ENCODE data around the gene ADRM1. TPM values are rescaled to one million over a fixed set of nuclear protein-coding genes. Genes with fewer than 3 reads are reported as not detected.

Gene ADRM1
- total and polyA plus RNA-seq, 2 of the 4 experiments (the other 2 are of a cell fraction) = 103 to 149 TPM

- no peak overlapping the region for H2BK15ac ChIP-seq (ENCODE audit: low read depth, low read length)
- 80% methylated on average over 1 of the region's 7 CpGs; no CpG with 5 or more reads in 1 of the 2 experiments for WGBS, 2 experiments (ENCODE audit: extremely low coverage in 2 of 2, insufficient read length in 1 of 2)
- no peak overlapping the region for H2AFZ ChIP-seq (replicated peaks; ENCODE audit: low read length, poor library complexity)
- H3K23ac ChIP-seq (ENCODE audit: low read depth, low read length) = no peak overlapping the region
- no peak overlapping the region for H3K27ac ChIP-seq (ENCODE audit: insufficient read depth, low read length)
- no peaks in the 10 kb centered on the region for H3K4me1 ChIP-seq (ENCODE audit: control insufficient read depth, insufficient read depth, low read length)
- H2BK5ac ChIP-seq (ENCODE audit: low read depth, low read length, poor library complexity, severe bottlenecking) = no peak overlapping the region
- H4K8ac ChIP-seq (ENCODE audit: low read depth in 2 of 2, low read length in 2 of 2) = no peak overlapping the region
- H4K91ac ChIP-seq (ENCODE audit: insufficient read depth, low read depth, low read length) = no peak overlapping the region
- H2AK5ac ChIP-seq (ENCODE audit: low read depth, low read length) = no peak overlapping the region
- ChIA-PET POLR2A (ENCODE audit: unreplicated experiment) (no interaction called here), CTCF (interaction anchor here (0.6 kb wide), 1 partner anchor 31 kb away, joined by 3 read pairs; no protein-coding TSS in a partner anchor)
- TF ChIP-seq MXI1 (IDR thresholded peaks at IDR 0.05; ENCODE audit: borderline replicate concordance, low read depth, low read length) (no peak), RFX5 (IDR thresholded peaks at IDR 0.05; ENCODE audit: low read depth, low read length) (no peak), SMC3 (IDR thresholded peaks at IDR 0.05; ENCODE audit: low read depth, low read length) (no peak), POLR2A (IDR thresholded peaks at IDR 0.05; ENCODE audit: low read depth, low read length) (no peak), ELK1 (IDR thresholded peaks at IDR 0.05; ENCODE audit: borderline replicate concordance, low read depth, low read length) (no peak), CEBPB (IDR thresholded peaks at IDR 0.05; ENCODE audit: low read depth, low read length) (no peak), BHLHE40 (IDR thresholded peaks at IDR 0.05; ENCODE audit: low read depth, low read length) (no peak), MAFK (IDR thresholded peaks at IDR 0.05; ENCODE audit: low read depth, low read length) (no peak), CTCF (conservative IDR thresholded peaks at IDR 0.05; ENCODE audit: low read depth, low read length) (no peak), USF2 (IDR thresholded peaks at IDR 0.05; ENCODE audit: low read depth, low read length) (no peak), RCOR1 (IDR thresholded peaks at IDR 0.05; ENCODE audit: insufficient replicate concordance, low read length) (no peak)
- peaks cover 17 to 20% of the 10 kb centered on the region in 2 experiments for H3K79me1 ChIP-seq (ENCODE audit: low read depth in 1 of 2, low read length in 2 of 2)
- H3K27me3 ChIP-seq (ENCODE audit: control insufficient read depth, insufficient read depth, low read length) = no peaks in the 10 kb centered on the region
- peaks cover 2% of the 10 kb centered on the region for H3K9me3 ChIP-seq (ENCODE audit: control insufficient read depth, insufficient read depth, low read length)
- dilution Hi-C loops (cut with HindIII; ENCODE audit: low sequenced_read_pairs, unreplicated experiment) = no loop called here
- H2AK9ac ChIP-seq (replicated peaks; ENCODE audit: low read depth, low read length, poor library complexity) = no peak overlapping the region
- H3K14ac ChIP-seq (replicated peaks; ENCODE audit: low read depth, low read length) = no peak overlapping the region
- DNase-seq = no peak
- H3K9ac ChIP-seq (ENCODE audit: low read depth, low read length) = no peak overlapping the region
- H2BK20ac ChIP-seq (ENCODE audit: low read depth, low read length) = no peak overlapping the region
- peaks cover 48% of the 10 kb centered on the region for H3K36me3 ChIP-seq (ENCODE audit: control insufficient read depth, insufficient read depth, low read length)
- no peak overlapping the region for H4K5ac ChIP-seq (ENCODE audit: low read depth, low read length)
- in situ Hi-C loops (cut with MboI; ENCODE audit: low sequenced_read_pairs) = no loop called here
- no peak overlapping the region for H2BK120ac ChIP-seq (ENCODE audit: low read depth, low read length)
- no peak overlapping the region for H3K4ac ChIP-seq (ENCODE audit: low read depth, low read length)
- H4K20me1 ChIP-seq (ENCODE audit: insufficient read depth, low read length) = peaks cover 9% of the 10 kb centered on the region
- H3K56ac ChIP-seq (ENCODE audit: extremely low read depth, insufficient read depth, low read length) = no peak overlapping the region
- H3K9me1 ChIP-seq (ENCODE audit: insufficient read depth, low read length) = no peaks in the 10 kb centered on the region
- no peak overlapping the region for H3K18ac ChIP-seq (ENCODE audit: low read depth, low read length)
- no TSS peak for BruUV-seq (replicated peaks)
- no peak for ATAC-seq (ENCODE audit: low read depth)
- no peak overlapping the region for H3K4me3 ChIP-seq (ENCODE audit: insufficient read depth, low read depth, low read length)
- intact Hi-C loops (cut with micrococcal nuclease) = no loop called here
- H3K4me2 ChIP-seq (ENCODE audit: low read depth, low read length) = no peak overlapping the region
Observed at GRCh38 chr20:62268228-62268900, 34.4 kb upstream of the ADRM1 start.
